NCI-H2029 treated with DMSO at 0.1 percent for 48 hours (cell line): ENCODE data around the gene SUSD6.

Experiments used
- DNase-seq: peaks from one replicate; lab custom pipeline; 2025; lab: John Stamatoyannopoulos, UW

The SUSD6 gene

DNA sequence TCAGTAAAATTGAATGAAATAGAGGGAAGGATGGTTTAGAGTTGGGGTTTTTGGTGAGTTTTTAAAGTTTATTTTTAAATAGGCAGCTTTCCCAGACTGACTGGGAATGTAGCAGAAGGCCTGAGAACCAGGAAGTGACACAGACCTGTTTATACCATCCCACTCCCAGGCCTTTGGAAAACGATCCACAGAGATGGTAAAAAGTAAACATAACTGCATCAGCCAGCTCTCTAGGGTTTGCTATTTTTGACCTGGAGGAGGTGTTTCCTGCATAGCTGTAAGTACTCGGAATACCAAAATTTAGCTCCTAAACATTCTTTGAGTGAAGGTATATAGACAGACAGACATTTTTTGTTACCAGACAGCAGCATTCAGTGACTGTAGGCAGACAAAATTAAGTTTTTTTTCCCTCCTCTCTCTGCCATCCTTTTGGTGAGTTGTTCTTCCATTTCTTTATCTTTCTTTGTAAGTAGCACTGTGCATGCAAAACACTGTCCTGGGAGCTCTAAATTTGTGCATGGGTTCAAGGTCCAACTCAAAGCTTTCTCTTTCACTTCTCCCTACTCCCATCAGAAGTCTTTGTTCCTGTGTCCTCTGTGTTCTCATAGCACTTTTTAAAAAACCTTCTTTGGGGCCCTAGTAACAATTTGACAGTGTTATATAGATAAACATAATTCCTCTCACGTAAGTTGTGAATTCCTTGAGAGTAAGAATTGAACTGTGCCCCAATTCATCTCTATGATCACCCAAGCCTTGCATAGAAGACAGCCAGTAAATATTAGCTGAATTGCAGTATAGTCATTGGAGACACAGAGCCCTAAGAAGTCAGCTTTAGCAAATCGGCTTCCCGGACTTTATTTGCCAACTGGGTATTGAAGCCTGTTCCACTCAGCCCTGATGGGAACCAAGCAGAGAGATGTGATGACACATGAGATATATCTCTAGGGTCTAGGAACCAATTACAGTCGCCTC lies 37.4 kb downstream of the SUSD6 start:
- no peak for DNase-seq

DNA sequence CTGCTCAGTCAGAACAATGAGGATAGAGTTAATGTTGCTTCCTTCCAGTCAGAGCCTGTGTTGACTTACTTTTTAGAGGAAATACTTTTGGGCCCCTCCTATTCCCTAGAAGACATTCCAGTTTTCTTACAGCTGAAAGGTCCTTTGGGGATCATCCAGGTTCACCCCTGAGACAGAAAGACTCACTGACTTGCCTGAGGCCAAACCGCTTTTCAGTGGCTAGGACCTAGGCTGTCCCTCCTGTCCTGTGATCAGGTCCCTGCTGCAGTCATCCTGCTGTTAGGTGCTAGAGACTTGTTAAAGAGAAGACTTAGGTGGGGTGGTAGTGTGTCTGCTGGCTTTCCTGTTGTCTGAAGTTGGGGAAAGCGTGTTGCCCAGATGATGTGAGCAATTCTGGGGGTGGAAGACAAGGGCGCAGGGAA lies 39.6 kb downstream of the SUSD6 start:
- DNase-seq: no peak

DNA sequence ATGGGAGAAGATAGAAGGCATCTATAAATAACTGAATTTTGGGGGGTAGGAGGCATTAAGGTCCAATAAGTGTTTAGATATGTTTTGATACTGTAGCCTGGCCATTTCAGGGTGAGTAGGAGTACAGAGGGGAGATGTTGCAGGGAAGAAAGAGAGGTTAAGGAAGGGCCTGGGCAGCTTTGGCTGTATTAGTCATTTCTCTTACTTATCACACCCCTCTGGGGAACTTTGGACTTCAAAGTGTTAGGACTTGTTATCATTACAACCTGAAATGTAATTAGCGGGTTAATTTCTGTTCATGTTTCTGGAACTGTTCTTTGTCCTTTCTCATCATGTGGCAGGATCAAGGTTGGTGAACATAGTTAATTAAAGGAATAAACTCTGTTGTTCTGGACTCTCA lies 40.3 kb downstream of the SUSD6 start:
- no peak for DNase-seq

DNA sequence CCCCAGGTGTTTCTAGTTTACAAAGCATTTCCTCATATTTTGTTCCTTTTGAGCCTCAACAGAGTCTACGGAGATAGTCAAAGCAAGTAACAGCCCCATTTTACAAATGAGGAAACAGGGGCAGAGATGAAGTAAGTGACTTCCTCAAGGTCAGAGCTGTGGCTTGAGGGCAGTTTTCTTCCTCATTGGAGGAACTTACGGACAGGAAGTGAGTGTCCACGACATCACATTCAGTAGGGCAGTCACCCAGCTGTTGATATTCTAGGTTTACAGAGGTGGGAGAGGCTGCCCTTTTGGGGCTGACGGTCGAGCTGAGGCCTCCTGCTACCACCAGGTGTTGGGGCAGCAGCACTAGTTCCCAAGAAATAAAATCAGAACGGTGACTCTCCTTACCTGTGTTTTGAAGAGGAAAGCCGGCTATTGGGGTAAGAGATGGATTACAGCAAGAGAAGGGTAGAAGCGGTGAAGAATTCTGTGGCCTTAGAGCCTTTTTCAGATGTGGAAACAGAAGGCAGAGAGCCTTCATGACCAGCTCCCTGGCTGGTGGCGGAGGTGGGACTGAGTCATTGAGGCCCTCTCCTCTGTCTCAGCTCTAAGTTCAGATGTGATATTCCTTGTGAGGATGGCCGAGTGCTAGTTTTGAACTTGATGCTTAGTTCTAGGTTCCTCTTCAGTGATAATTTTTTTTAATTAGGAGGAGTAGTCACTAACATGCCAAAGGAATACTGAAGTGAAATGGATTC lies 41.7 kb downstream of the SUSD6 start:
- DNase-seq: no peak

DNA sequence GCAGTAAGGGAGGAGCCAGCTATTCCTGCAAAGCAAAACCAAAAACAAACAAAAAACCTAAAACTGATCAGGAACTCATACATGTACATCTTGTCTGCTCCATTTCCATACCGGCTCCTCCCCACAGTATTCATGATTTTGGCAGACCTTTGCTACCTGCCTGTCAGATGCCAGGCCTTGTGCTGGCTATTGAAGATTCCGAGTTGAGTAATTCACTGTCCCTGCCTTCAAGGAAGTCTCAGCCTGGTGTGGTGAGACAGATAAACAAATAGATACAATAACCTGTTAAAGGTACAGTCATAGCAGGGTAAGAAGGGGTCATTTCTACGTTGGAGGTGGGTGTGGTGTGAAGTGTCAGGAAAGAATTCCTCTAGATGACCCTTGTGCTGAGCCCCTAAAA lies 42.7 kb downstream of the SUSD6 start:
- DNase-seq: no peak

DNA sequence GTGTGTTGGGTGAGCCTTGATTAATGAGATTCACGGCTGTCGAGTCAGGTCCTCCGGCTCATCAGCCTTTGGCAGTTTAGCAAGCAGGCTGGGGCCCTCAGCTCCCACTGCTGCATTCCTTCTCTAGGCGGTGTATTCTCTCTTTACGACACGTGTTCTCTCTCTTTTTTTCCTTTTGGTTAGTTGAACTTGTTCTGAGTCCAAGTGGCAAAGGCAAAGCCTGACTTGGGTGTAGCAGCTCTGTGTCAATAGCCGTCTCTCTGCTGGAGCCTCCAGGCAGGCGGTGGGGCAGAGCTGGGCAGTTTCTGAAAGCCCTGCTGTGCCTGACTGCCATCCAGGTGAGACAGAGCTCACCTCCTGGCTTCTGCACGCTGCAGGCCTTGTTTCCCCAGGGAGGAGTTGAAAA lies 46.6 kb downstream of the SUSD6 start:
- no peak for DNase-seq

DNA sequence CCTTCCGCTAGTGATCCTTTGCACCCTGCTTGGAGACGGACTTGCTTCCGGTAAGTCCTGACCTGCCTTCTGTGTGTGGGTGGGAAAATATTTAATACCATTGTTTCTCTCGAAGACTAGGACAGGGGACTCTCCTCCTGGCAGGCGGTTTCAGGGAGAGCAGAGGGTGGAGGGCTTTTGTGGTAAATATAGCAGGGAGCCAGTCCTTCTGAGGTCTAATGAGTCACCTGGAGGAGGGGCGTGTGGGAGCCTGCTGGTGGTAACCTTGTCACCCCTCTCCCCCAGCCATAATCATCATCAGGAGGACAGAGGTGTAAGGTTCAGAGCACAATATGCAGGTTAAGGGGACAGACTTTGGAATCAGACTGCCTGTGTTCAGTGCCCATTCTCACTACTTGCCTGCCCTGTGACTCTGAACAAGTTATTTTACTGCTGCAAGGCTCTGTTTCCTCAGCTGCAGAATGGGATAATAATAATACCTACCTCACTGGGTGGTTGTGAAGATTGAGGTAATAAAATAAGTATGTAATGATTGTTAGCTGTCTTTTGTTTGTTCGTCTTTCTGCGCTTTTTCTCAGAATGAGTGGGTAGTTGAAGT lies 47.4 kb downstream of the SUSD6 start:
- no peak for DNase-seq

DNA sequence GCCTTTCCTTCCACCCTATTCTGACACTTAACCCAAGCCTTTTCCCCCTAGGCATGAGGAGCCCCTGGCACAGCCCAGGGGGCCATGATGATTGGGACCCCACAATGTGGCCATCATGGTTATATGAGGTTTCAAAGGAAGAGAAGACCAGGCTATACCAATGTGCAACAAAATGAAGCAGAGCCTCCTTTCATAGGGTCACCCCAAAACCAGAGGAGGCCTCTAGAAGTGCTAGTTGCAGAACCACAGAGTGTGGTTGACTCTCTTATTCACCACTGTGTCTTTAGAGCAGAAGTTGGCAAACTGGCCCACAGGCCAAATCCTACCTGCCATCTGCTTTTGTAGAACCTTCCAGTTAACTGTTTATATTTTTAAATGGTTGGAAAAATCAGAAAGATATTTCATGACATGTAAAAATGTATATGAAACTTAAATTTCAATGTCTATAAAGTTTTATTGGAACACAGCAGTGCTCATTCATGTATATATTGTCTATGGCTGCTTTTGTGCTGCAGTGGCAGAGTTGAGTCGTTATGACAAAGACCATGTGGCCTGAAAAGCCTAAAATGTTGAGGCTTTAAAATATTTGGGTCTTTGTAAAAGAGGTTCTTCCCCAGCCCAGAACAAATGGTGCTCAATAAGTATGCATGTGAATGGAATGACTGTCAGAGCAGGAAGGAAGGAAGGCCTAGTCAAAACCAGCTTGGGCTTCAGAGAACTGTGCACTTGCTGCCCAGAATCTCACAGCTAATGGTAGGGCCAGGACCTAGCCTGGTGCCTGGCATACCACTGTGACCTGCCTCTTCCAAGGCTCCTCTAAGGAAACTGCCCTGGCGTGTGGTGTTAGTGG lies 49.2 kb downstream of the SUSD6 start:
- DNase-seq: no peak

DNA sequence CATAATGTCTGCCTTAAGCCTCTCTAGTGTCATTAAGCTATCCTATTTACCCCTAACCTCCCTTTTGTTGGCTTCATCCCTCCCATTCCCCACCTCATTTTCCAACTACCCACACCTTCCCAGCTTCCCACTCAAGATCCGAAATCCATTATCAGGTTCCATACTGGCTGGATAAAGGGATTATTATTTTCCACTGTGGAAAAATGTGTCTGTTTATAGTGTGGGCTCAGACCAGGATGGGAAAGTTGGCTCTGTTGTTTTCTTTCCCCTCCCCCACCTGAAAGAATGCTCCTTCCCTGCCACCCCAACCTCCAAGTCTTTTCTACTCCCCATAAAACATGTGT lies 49.8 kb downstream of the SUSD6 start:
- no peak for DNase-seq

DNA sequence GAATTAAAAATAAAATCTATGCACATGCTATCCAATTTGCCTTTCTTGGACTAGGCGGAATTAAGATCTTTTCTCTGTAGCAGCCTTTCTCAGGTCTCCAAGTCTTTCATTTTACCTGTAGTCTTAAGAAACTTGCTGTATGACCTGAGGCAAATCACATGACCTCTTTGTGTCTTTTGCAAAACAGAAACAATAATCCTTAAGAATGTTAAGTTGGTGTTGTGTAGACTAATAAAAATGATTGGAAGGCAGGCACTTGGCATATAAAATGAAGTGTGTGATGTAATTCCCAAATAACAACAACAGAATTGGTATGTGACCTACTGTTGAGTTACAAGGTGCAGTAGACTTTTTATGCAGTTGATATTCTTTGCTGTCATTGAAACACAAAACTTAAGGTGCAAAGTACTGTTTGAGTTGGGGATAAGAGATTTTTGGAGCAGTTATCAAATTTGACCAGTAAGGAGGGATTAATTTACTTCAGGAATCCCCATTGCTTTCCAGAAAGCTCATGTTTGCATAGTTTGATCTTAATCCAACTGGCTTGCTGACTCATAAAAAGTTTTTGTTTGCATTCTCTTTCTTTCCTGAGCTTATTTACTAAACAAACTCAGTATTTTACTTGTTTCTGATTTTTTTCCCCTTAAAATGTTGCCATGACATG lies 51.4 kb downstream of the SUSD6 start:
- DNase-seq: no peak

DNA sequence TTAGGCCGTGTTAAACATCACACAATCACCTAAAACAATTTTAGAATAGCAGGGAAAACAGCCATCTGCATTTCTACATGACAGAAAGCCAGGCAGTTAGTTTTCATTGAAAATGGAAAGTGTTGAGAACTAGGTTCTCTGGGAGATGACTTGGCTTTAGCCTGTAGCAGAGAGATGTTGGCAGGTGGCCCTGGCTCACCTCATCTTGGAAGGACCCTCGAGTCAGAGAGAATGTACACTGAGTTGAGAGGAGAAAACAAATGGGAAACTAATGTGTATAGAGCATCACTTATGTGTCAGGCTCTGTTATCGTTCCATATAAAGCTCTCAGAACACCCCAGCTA lies 51.9 kb downstream of the SUSD6 start:
- DNase-seq: no peak

DNA sequence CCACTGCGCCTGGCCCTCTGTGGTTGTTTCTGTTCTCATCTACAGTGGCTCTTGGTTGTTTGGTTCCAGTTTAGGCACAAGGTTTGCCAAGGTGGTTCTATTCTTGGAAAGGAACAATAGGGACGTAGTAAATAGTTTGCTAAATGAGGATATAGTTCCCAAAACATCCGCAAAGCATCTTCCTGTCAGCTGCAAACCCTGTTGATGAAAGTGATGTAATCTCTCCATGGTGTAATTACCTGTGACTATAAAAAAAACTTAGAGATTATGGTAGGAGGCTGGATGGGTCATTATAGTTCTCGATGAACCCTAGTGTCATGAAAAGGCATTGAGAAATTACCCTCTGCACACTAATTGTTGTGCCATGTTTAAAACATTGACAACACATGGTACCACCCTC lies 52.9 kb downstream of the SUSD6 start:
- DNase-seq: no peak

DNA sequence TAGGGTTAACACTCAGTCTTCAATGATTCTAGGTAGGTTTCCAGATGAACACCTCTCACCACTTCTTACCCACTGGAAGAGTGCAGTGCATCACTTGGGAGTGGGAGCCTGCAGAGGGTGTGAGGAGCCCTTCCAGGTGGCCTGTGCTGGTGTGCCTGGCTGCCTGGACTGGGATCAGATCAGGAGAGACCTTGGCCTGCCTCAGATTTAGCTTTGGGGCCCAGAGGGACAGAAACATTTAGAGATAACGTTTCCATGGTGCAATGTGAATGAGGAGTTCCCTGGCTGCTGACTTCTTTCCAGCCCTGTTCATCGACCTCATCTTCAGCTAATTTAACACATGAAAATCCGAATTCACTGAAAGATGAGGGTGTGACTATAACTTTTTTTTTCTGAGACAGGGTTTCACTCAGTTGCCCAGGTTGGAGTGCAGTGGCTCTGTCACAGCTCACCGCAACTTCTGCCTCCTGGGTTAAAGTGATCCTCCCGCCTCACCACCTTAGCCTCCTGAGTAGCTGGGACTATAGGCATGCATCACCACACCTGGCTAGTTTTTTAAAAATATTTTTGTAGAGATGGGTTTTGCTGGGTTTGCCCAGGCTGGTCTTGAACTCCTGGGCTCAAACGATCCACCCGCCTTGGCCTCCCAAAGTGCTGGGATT lies 53.6 kb downstream of the SUSD6 start:
- DNase-seq: no peak

DNA sequence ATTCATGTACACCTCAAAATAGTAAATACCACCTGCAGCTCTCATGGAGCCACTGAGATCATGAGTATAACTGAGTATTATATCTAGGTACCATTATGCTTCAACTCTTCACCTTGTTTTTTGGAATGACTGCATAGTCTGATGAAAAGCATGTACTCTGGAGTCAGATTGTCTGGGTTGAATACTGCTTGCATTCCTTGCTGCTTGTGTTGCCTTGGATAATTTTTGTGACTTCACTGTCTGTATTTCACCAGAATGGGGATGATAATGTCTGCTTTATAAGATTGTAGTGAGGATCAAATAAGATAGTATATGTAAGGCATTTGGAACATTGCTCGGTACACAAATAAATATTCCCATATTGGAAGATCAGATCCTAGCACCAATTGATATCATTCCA lies 54.2 kb downstream of the SUSD6 start:
- DNase-seq: no peak

DNA sequence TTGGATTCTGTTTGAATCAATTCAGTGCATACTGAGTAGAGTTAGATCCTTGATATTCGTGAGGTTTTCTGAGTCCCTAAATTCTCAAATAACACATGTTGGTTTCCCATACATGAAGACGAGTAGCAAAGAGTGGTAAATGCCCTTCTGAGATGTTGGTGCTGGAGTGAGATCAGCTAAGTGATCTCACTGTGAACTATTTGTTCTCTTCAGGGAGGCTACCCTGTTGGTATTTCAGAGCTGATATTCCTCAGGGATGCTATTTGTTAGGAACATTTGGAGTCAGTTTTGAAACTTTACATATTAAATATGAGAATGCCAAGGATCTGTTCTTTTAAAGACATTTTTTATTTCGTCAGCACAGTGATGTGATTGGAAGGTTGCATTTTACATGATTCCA lies 54.7 kb downstream of the SUSD6 start:
- no peak for DNase-seq

DNA sequence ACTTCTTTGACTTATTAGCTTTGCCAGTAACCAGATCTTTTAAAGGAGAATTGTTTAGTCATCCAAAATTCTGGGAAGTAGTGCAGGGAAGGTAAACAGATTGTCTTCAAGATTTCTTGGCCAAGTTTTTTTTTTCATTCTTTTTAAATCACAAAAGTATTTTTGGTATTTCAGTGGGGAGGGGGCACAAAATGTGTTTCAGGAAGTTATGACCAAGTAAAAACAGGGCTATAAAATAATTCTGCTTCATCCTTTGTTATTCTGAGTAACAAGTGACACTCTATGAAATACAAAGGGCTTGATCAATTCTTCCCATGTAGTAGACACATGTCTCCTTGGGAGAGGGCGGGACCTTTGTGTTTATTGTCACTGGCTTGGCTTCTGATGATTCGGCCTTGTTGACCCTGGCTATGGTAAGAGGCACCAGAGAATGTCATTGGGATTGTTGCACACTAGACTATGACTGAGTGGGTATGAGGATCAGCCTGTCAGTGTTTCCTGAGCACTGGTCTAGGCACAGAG lies 55.4 kb downstream of the SUSD6 start:
- DNase-seq: no peak

DNA sequence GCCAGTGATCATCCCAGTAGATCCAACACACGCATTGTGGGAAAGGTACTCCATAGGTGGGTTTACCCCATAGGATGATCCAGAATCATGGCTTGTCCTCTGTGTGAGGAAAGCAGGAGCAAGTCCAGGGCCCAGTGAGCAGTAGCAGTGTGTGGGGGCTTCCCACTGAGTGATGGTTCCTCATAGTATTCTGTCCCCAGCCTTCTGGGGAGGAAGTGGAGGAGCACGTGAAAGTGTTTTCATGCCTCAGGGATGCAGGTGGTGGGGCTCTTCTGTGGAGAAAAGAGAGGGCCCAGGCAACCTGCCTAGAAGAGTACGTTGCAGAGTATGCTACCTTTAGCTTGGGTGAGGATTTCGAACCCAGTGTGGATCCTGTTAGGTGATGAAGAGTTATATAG lies 56.5 kb downstream of the SUSD6 start:
- DNase-seq: no peak

DNA sequence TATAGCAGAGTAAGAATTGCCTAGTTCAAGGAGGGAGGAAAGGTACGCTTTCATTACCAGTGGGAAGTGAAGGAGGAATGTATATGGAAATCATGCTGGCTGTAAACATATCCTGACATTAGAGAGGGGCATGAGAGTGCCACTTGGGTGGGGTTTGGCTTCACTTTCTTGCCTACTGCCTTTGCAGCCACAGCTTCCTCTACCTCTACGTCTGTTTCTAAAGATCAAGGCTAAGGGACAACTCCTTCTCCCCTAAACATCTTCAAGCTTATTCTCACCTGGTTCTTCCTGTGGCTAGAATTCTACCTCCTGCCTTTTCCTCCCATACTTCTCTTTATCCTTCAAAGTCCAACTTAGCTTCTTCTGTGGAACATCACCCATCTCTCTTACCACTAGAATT lies 58.0 kb downstream of the SUSD6 start:
- no peak for DNase-seq

DNA sequence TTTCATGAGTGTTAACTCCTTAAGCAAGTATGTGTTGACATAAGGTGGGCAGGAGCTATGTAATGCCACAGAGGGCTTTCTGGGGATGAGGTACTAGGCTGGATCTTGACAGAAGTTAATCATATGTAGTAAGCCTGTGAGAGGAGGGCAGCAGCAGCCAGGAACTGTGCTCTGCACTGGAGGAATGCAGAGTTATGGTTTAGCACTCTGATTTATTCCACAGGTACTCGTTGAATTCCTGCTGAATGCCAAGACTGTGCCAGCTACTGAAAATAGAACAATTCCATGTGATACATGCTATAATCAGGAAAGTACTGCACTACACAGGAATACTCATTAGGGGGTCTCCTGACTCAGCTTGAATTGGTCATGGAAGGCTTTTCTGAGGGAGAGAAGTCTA lies 58.7 kb downstream of the SUSD6 start:
- DNase-seq: no peak

DNA sequence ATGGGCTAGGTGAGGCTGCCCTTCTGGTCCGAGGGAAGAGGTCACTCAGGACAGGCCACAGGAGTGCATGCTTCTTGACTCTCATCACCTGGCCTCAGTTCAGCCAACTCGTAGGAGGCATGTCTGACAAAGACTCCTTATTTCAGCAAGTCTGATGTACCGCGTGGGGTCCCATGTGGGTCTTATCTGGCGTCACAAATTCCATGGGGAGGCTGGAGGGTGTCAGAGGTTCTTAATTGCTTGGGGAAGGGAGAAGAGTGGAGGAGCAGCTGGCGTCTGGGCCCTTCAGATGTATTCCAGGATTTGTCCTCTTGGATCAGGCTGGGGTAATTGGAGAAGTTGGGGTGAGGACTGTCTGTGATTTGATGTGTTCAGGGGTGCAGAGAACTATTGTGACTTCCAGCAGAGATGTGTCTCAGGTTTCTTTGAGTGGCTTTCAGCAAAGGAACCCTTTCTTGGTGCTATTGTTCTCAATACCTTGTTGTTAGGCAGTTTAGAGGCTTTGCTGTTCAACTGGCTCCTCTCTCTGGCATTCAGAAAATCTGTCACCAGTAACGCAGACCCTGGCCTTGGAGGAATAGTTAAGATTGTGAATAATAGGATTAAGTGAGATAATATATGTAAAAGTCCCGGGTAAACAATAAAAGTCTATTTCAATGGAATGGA lies 60.1 kb downstream of the SUSD6 start:
- no peak for DNase-seq
